Heart right ventricle (tissue), 16 donors: ENCODE results near the gene IFT172. TPM values are rescaled to one million over a fixed set of nuclear protein-coding genes. Genes with fewer than 3 reads are reported as not detected.
A peak's percentile ranks its signal among the peaks of the same experiment; 100 is the strongest.

Experiments
- ATAC-seq, 8 donors: fragments of 200-7000 bp; cut with Tn5 transposase; one replicate each; pipeline ENCODE4 v1.9.1; 2020; ENCODE audit warnings: mild to moderate bottlenecking in 8 of 8, moderate library complexity in 8 of 8, moderate number of reproducible peaks in 1 of 8
- DNase-seq, 2 donors: peaks; one replicate each; pipeline ENCODE4 v3.0.0-alpha.2; 2020
- H3K27ac ChIP-seq, 10 donors: fragments of 200-600 bp; sonication (generic) in 2 of 10; one replicate each; pipeline versions ENCODE4 v1.5.0 to v1.8.0; 2020 to 2022; ENCODE audit warnings: mild to moderate bottlenecking in 3 of 10
- H3K27me3 ChIP-seq, 7 donors: fragments of 200-600 bp; one replicate each; pipeline ENCODE4 v1.8.0; 2021 to 2022; ENCODE audit warnings: mild to moderate bottlenecking in 2 of 7
- H3K36me3 ChIP-seq, 9 donors: fragments of 200-600 bp; sonication (generic) in 1 of 9; one replicate each; pipeline versions ENCODE4 v1.5.0 to v1.8.0; 2020 to 2022; ENCODE audit warnings: mild to moderate bottlenecking in 2 of 9
- H3K4me1 ChIP-seq, 9 donors: fragments of 200-600 bp; sonication (generic) in 1 of 9; one replicate each; pipeline versions ENCODE4 v1.5.0 to v1.8.0; 2020 to 2022; ENCODE audit warnings: mild to moderate bottlenecking in 4 of 9
- H3K4me3 ChIP-seq, 10 donors: fragments of 200-600 bp; sonication (generic) in 2 of 10; one replicate each; pipeline versions ENCODE4 v1.5.0 to v1.8.0; 2020 to 2022; ENCODE audit warnings: mild to moderate bottlenecking in 7 of 10, moderate library complexity in 2 of 10
- H3K9me3 ChIP-seq, 11 donors: fragments of 200-600 bp in 10 of 11; sonication (generic) in 2 of 11; one replicate each; pipeline versions ENCODE4 v1.5.0 to v1.8.0; 2013 to 2022; ENCODE audit warnings: mild to moderate bottlenecking in 2 of 11, control low read depth in 1 of 11, moderate library complexity in 1 of 11
- CTCF ChIP-seq, 9 donors: fragments of 200-600 bp; sonication (generic) in 2 of 9; IDR thresholded peaks; one replicate each; pipeline versions ENCODE4 v1.5.0 to v1.8.0; 2021 to 2022; ENCODE audit warnings: antibody characterized with exemption in 9 of 9, mild to moderate bottlenecking in 5 of 9, moderate library complexity in 1 of 9
- WGBS, 2 donors: extraction: QIAGEN DNeasy Blood & Tissue Kit; methylation state at CpG; one replicate each; pipeline ENCODE4 v1.1.7; 2013; ENCODE audit warnings: inconsistent platforms in 1 of 2; 5-methylcytosine and 5-hydroxymethylcytosine counted together
- intact Hi-C, 10 donors: fragments of 100-400 bp; cut with DNase I; formaldehyde crosslinking; loops; one replicate each; pipeline versions ENCODE4 v1.11.1 to v1.14.2; 2022
- polyA plus RNA-seq, 2 donors: library from polyadenylated mRNA; stranded (reverse); fragments of 200-250 nt; gene quantifications; one replicate each; pipeline ENCODE4 v1.2.3, GENCODE V29; 2013
- total RNA-seq, 10 donors: library from RNA; stranded (reverse); fragmentation: NEBNext Ultra II Directional in 3 of 10; extraction: Animal tissue kit (Norgen Biotek cat#: 25700) in 3 of 10; gene quantifications; one replicate each; pipeline versions ENCODE4 v1.2.1 to v1.2.4, GENCODE V29; 2021 to 2023
- donor health status: Arrhythmogenic right ventricular cardiomyopathy.
- donor health status: ischemic (EF 13 %, LVEDD 7.1; RV severe dilation, severe dysfunction).
- donor health status: healthy with polysubstance abuse.
- donor health status: DM: no; HTN: yes; CAD: no.
- donor health status: DM: no; HTN: no; CAD: no.
- donor health status: ischemic (EF 25% LVEDD 6.9; RV normal size, moderate dysfunction).
- donor health status: ischemic (EF 25% LVEDD 5.7; RV mildly dilated, moderate dysfunction).
- donor health status: healthy.
- donor health status: DM: yes; HTN: yes; CAD: no.
- donor health status: Ischemic cardiomyopathy.
- donor health status: ischemic (EF 35%, LVEDD 5.7; RV mildly dilated, moderate dysfunction).
- donor health status: nonischemic (EF 11% LVEDD 7.7; RV severe dilation, severe dysfunction).
- donor health status: DM: yes; HTN: yes; CAD: no.
- donor health status: PGD.
- donor health status: ischemic (EF 29% LVEDD 5.4; RV normal size, mild dysfunction).
- donor health status: nonischemic (EF 23%, LVEDD 6.1; RV moderate dilation, normal function).

IFT172 gene
- total and polyA plus RNA-seq, 12 donors: 11.1 to 65.7 (median 16.1) TPM

- Histone ChIP-seq H3K27ac (no peak overlapping the region), H3K9me3 (no peaks in the 10 kb centered on the region), H3K4me1 (peaks cover 0 to 8% (median 0%) of the 10 kb centered on the region in 9 donors), H3K36me3 (peaks cover 0 to 96% (median 36%) of the 10 kb centered on the region in 9 donors), H3K27me3 (no peaks in the 10 kb centered on the region), H3K4me3 (no peak overlapping the region)
- ATAC-seq (no peak), DNase-seq (no peak)
- TF ChIP-seq CTCF (IDR thresholded peaks at IDR 0.05): no peak
- intact Hi-C loops: no loop called here
- WGBS, 2 donors: 92 to 94% methylated on average over 8 of the region's 8 CpGs
These were observed 43.9 kb downstream of the IFT172 start for GRCh38 chr2:27445615-27446014.

- 93 to 96% methylated on average over 8 of the region's 8 CpGs for WGBS, 2 donors
- DNase-seq (no peak), ATAC-seq (no peak)
- Histone ChIP-seq H3K27me3 (no peaks in the 10 kb centered on the region), H3K9me3 (no peaks in the 10 kb centered on the region), H3K4me3 (no peak overlapping the region), H3K27ac (no peak overlapping the region), H3K4me1 (peaks cover 0 to 8% (median 0%) of the 10 kb centered on the region in 9 donors), H3K36me3 (peaks cover 0 to 96% (median 37%) of the 10 kb centered on the region in 9 donors)
- intact Hi-C loops: no loop called here
- no peak for TF ChIP-seq CTCF (IDR thresholded peaks at IDR 0.05)
These were observed 44.4 kb downstream of the IFT172 start for GRCh38 chr2:27445155-27445554.

GRCh38 chr2:27442920-27443282, 46.6 kb downstream of the IFT172 start:
- H3K27ac ChIP-seq: peak overlapping the region in 1 of 10 donors; percentile 45
- DNase-seq (no peak), ATAC-seq (peak in 5 of 8 donors; percentile 17 to 49 (median 25))
- H3K9me3 ChIP-seq: no peaks in the 10 kb centered on the region
- no peak overlapping the region for H3K4me3 ChIP-seq
- intact Hi-C loops: no loop called here
- peaks cover 0 to 8% (median 0%) of the 10 kb centered on the region in 9 donors for H3K4me1 ChIP-seq
- peaks cover 0 to 96% (median 42%) of the 10 kb centered on the region in 9 donors for H3K36me3 ChIP-seq
- TF ChIP-seq CTCF (IDR thresholded peaks at IDR 0.05): no peak
- no peaks in the 10 kb centered on the region for H3K27me3 ChIP-seq
- WGBS, 2 donors: 78 to 83% methylated on average over 6 of the region's 6 CpGs

- no peaks in the 10 kb centered on the region for H3K9me3 ChIP-seq
- peaks cover 0 to 8% (median 0%) of the 10 kb centered on the region in 9 donors for H3K4me1 ChIP-seq
- H3K27ac ChIP-seq: peak within 1 kb of the TSS in 1 of 10 donors; percentile 45
- H3K36me3 ChIP-seq: peaks cover 0 to 96% (median 48%) of the 10 kb centered on the region in 9 donors
- 41 to 45% methylated on average over 79 to 80 of the region's 80 CpGs for WGBS, 2 donors
- TF ChIP-seq CTCF (IDR thresholded peaks at IDR 0.05): no peak
- DNase-seq (peak in 1 of 2 donors; percentile 27), ATAC-seq (peak; percentile 17 to 69 (median 33))
- no peak within 1 kb of the TSS for H3K4me3 ChIP-seq
- H3K27me3 ChIP-seq: no peaks in the 10 kb centered on the region
- intact Hi-C loops: no loop called here
These were observed 47.3 kb downstream of the IFT172 start, which contains the start of gene KRTCAP3 for GRCh38 chr2:27441958-27442919. KRTCAP3 (plus strand) TSS chr2:27442381; CDS start chr2:27442413, 32 bp downstream.
